H9 (cell line): Measurements from ENCODE around the gene BFSP1. TPM values are rescaled to one million over a fixed set of nuclear protein-coding genes. Genes with fewer than 3 reads are reported as not detected.

Experiments used
- DNase-seq: peaks from one replicate; pipeline ENCODE4 v3.0.0-alpha.2; 2017
- H2AFZ ChIP-seq: one replicate; pipeline ENCODE4 v1.6.1; 2013; ENCODE audit warnings: mild to moderate bottlenecking, low read length, control low read depth, moderate library complexity
- H2AK5ac ChIP-seq: 2 replicates; pipeline ENCODE4 v1.6.1; 2013; ENCODE audit warnings: low read length, control low read depth, mixed read lengths; ENCODE audit not compliant: insufficient read length
- H2BK120ac ChIP-seq: one replicate; pipeline ENCODE4 v1.6.1; 2013; ENCODE audit warnings: low read depth, mild to moderate bottlenecking, low read length, control low read depth, inconsistent platforms; ENCODE audit not compliant: poor library complexity, severe bottlenecking
- H2BK12ac ChIP-seq: 2 replicates; pipeline ENCODE4 v1.6.1; 2013; ENCODE audit warnings: low read length, control low read depth, mixed read lengths, low read depth; ENCODE audit not compliant: insufficient read length
- H2BK15ac ChIP-seq: 2 replicates; pipeline ENCODE4 v1.6.1; 2013; ENCODE audit warnings: low read depth, low read length, control low read depth
- H2BK20ac ChIP-seq: one replicate; pipeline ENCODE4 v1.6.1; 2013; ENCODE audit warnings: low read depth, mild to moderate bottlenecking, low read length, control low read depth, inconsistent platforms; ENCODE audit not compliant: poor library complexity, severe bottlenecking
- H2BK5ac ChIP-seq: 2 replicates; pipeline ENCODE4 v1.6.1; 2013; ENCODE audit warnings: low read length, control low read depth, mixed read lengths; ENCODE audit not compliant: insufficient read length
- H3K14ac ChIP-seq: 2 replicates; pipeline ENCODE4 v1.6.1; 2013; ENCODE audit warnings: low read length, control low read depth; ENCODE audit not compliant: insufficient read depth
- H3K18ac ChIP-seq: 2 replicates; pipeline ENCODE4 v1.6.1; 2013; ENCODE audit warnings: low read depth, mild to moderate bottlenecking, mixed read lengths, low read length, control low read depth; ENCODE audit not compliant: insufficient read length
- H3K23ac ChIP-seq: 2 replicates; pipeline ENCODE4 v1.6.1; 2013; ENCODE audit warnings: low read length, control low read depth, mixed read lengths, low read depth; ENCODE audit not compliant: insufficient read length
- H3K23me2 ChIP-seq: 2 replicates; pipeline ENCODE4 v1.6.1; 2013; ENCODE audit warnings: low read depth, mild to moderate bottlenecking, mixed read lengths, low read length, control low read depth; ENCODE audit not compliant: insufficient read length, poor library complexity, severe bottlenecking
- H3K27ac ChIP-seq: 2 replicates; pipeline ENCODE4 v1.5.1; 2013; ENCODE audit warnings: low read length, control low read depth, mixed read lengths, low read depth; ENCODE audit not compliant: insufficient read length
- H3K27me3 ChIP-seq: 2 replicates; pipeline ENCODE4 v1.6.1; 2013; ENCODE audit warnings: low read length, control low read depth, inconsistent platforms; ENCODE audit not compliant: insufficient read depth
- H3K4ac ChIP-seq: 2 replicates; pipeline ENCODE4 v1.6.1; 2013; ENCODE audit warnings: low read depth, mild to moderate bottlenecking, control low read depth, inconsistent platforms, low read length, moderate library complexity
- H3K4me1 ChIP-seq: 2 replicates; pipeline ENCODE4 v1.6.1; 2013; ENCODE audit warnings: low read length, control low read depth, inconsistent platforms; ENCODE audit not compliant: insufficient read depth
- H3K4me2 ChIP-seq: 2 replicates; pipeline ENCODE4 v1.6.1; 2013; ENCODE audit warnings: low read length, control low read depth, mixed read lengths; ENCODE audit not compliant: insufficient read length, insufficient read depth
- H3K56ac ChIP-seq: 2 replicates; pipeline ENCODE4 v1.6.1; 2013; ENCODE audit warnings: low read depth, mild to moderate bottlenecking, mixed read lengths, low read length, control low read depth; ENCODE audit not compliant: insufficient read length
- H3K79me1 ChIP-seq: 2 replicates; pipeline ENCODE4 v1.6.1; 2013; ENCODE audit warnings: low read depth, mild to moderate bottlenecking, moderate library complexity, low read length, control low read depth, inconsistent platforms; ENCODE audit not compliant: insufficient read depth, poor library complexity, severe bottlenecking
- H3K79me2 ChIP-seq: 2 replicates; pipeline ENCODE4 v1.6.1; 2013; ENCODE audit warnings: low read length, control low read depth, inconsistent platforms; ENCODE audit not compliant: insufficient read depth
- H3K9ac ChIP-seq: 2 replicates; pipeline ENCODE4 v1.6.1; 2013; ENCODE audit warnings: low read length, control low read depth, mixed read lengths; ENCODE audit not compliant: insufficient read length; ENCODE audit errors: extremely low read depth
- H3K9me3 ChIP-seq: one replicate; pipeline ENCODE4 v1.6.1; 2013; ENCODE audit warnings: low read depth, low read length, inconsistent platforms; ENCODE audit not compliant: control insufficient read depth
- H3T11ph ChIP-seq: one replicate; pipeline ENCODE4 v1.6.1; 2013; ENCODE audit warnings: mild to moderate bottlenecking, low read length, control low read depth, inconsistent platforms
- H4K20me1 ChIP-seq: one replicate; pipeline ENCODE4 v1.6.1; 2013; ENCODE audit not compliant: control insufficient read depth, insufficient read length, insufficient read depth
- H4K5ac ChIP-seq: 2 replicates; pipeline ENCODE4 v1.6.1; 2013; ENCODE audit warnings: low read depth, mild to moderate bottlenecking, mixed read lengths, low read length, control low read depth; ENCODE audit not compliant: insufficient read length
- H4K8ac ChIP-seq: replicated peaks from 2 replicates; pipeline ENCODE4 v1.6.1; 2013; ENCODE audit warnings: low read length, control low read depth, mixed read lengths, low read depth; ENCODE audit not compliant: insufficient read length
- H4K91ac ChIP-seq: 2 replicates; pipeline ENCODE4 v1.6.1; 2013; ENCODE audit warnings: low read depth, mild to moderate bottlenecking, moderate library complexity, mixed read lengths, low read length, control low read depth; ENCODE audit not compliant: insufficient read length
- H3K27ac Mint-ChIP-seq, 3 experiments: 2 replicates in 2 of 3; 3 replicates in 1 of 3; pipeline ENCODE4 v1.8.0; 2020 to 2021; ENCODE audit warnings: mixed read lengths in 3 of 3, mild to moderate bottlenecking in 1 of 3, moderate library complexity in 1 of 3
- H3K27me3 Mint-ChIP-seq: 2 replicates; pipeline ENCODE4 v1.8.0; 2021; ENCODE audit warnings: low read depth, mild to moderate bottlenecking, moderate library complexity, mixed read lengths
- H3K36me3 Mint-ChIP-seq, 3 experiments: 2 replicates in 2 of 3; 3 replicates in 1 of 3; pipeline ENCODE4 v1.8.0; 2020 to 2021; ENCODE audit warnings: low read depth in 3 of 3, mixed read lengths in 3 of 3; ENCODE audit not compliant: insufficient read depth in 1 of 3
- H3K4me1 Mint-ChIP-seq, 2 experiments: 2 replicates each; pipeline ENCODE4 v1.8.0; 2020; ENCODE audit warnings: mixed read lengths in 2 of 2
- H3K4me3 Mint-ChIP-seq, 2 experiments: 2 replicates in 1 of 2; 3 replicates in 1 of 2; pipeline ENCODE4 v1.8.0; 2020 to 2021; ENCODE audit warnings: mild to moderate bottlenecking in 2 of 2, mixed read lengths in 2 of 2, moderate library complexity in 1 of 2
- H3K9me3 Mint-ChIP-seq, 2 experiments: 2 replicates in 1 of 2; 3 replicates in 1 of 2; pipeline ENCODE4 v1.8.0; 2020; ENCODE audit warnings: mild to moderate bottlenecking in 2 of 2, mixed read lengths in 2 of 2, moderate library complexity in 1 of 2
- CTCF ChIP-seq: fragments of 200-600 bp; sonication (generic); conservative IDR thresholded peaks from 3 replicates; pipeline ENCODE4 v1.8.0; 2021; ENCODE audit warnings: antibody characterized with exemption, mild to moderate bottlenecking
- WGBS: extraction: QIAGEN DNeasy Blood & Tissue Kit; methylation state at CpG from one replicate; pipeline ENCODE4 v1.1.7; 2013; ENCODE audit warnings: missing lambda C conversion rate, low lambda C conversion rate, mixed read lengths; ENCODE audit not compliant: insufficient read length; ENCODE audit errors: extremely low coverage; 5-methylcytosine and 5-hydroxymethylcytosine counted together
- total RNA-seq: library from RNA; stranded (reverse); gene quantifications from 2 replicates; pipeline ENCODE4 v1.2.1, GENCODE V29; 2021

The BFSP1 gene
- total RNA-seq, 1 experiment from 2014 or later, result 9.4 TPM

GRCh38 chr20:17498641-17499040 is 32.5 kb downstream of the BFSP1 start:
- Histone ChIP-seq H2AFZ (no peak overlapping the region), H3K79me1 (no peaks in the 10 kb centered on the region), H3K4me1 (no peaks in the 10 kb centered on the region), H4K8ac (no peak overlapping the region), H3K9me3 (no peaks in the 10 kb centered on the region), H3K14ac (no peak overlapping the region), H3K4me2 (no peak overlapping the region), H3K23ac (no peak overlapping the region), H3K23me2 (no peaks in the 10 kb centered on the region), H3K9ac (no peak overlapping the region), H2BK5ac (no peak overlapping the region), H2BK20ac (no peak overlapping the region), H2BK15ac (no peak overlapping the region), H3K79me2 (0 out of 2 replicates have a peak, but pooled peaks cover 2% of the 10 kb centered on the region), H4K5ac (no peak overlapping the region), H3K18ac (no peak overlapping the region), H3T11ph (no peak overlapping the region), H3K27ac (no peak overlapping the region), H2AK5ac (no peak overlapping the region), H4K91ac (no peak overlapping the region), H4K20me1 (no peaks in the 10 kb centered on the region), H3K27me3 (no peaks in the 10 kb centered on the region; the same call in 1 of the 2 replicates), H3K4ac (no peak overlapping the region), H2BK12ac (no peak overlapping the region), H2BK120ac (no peak overlapping the region), H3K56ac (no peak overlapping the region)
- Mint-ChIP-seq H3K36me3 (peaks cover 0 to 11% (median 0%) of the 10 kb centered on the region in 3 experiments; a peak in 2 of 7 replicates), H3K4me3 (no peak overlapping the region), H3K27me3 (no peaks in the 10 kb centered on the region), H3K4me1 (peaks cover 7 to 11% of the 10 kb centered on the region in 2 experiments), H3K27ac (no peak overlapping the region), H3K9me3 (no peaks in the 10 kb centered on the region)
- WGBS, result no CpG with 5 or more reads among the region's 13 CpGs
- DNase-seq, result no peak
- no peak for TF ChIP-seq CTCF
